Testis (tissue), 3 donors: Measurements from ENCODE around the gene SLC9A9. TPM values are rescaled to one million over a fixed set of nuclear protein-coding genes. Genes with fewer than 3 reads are reported as not detected.

Experiments
- DNase-seq: peaks from one replicate; pipeline ENCODE4 v3.0.0-alpha.2; 2019
- H3K27ac ChIP-seq, 2 donors: fragments of 200-600 bp; sonication (generic); one replicate each; pipeline ENCODE4 v1.5.1; 2019
- H3K27me3 ChIP-seq: fragments of 200-600 bp; sonication (generic); one replicate; pipeline ENCODE4 v1.5.1; 2019
- H3K36me3 ChIP-seq: fragments of 200-600 bp; sonication (generic); one replicate; pipeline ENCODE4 v1.5.1; 2017; ENCODE audit warnings: low read depth; ENCODE audit errors: missing control alignments
- H3K4me1 ChIP-seq: fragments of 200-600 bp; sonication (generic); one replicate; pipeline ENCODE4 v1.5.1; 2019
- H3K4me3 ChIP-seq, 2 donors: fragments of 200-600 bp; sonication (generic); one replicate each; pipeline ENCODE4 v1.5.1; 2017 to 2019
- H3K9me3 ChIP-seq: fragments of 200-600 bp; sonication (generic); one replicate; pipeline ENCODE4 v1.5.1; 2017
- POLR2A ChIP-seq: fragments of 450-650 bp; IDR thresholded peaks from one replicate; pipeline ENCODE4 v1.6.1; 2017; ENCODE audit warnings: antibody characterized with exemption, mild to moderate bottlenecking, moderate library complexity
- WGBS, 2 donors: methylation state at CpG; one replicate each; pipeline ENCODE4 v1.1.5; 2018; 5-methylcytosine and 5-hydroxymethylcytosine counted together
- intact Hi-C: fragments of 100-400 bp; cut with DNase I; formaldehyde crosslinking; loops from one replicate; pipeline ENCODE4 v1.15.1; 2023; ENCODE audit warnings: low total_unique reads
- polyA plus RNA-seq: library from polyadenylated mRNA; stranded (reverse); fragments of 350-450 nt; fragmentation: Illumina TruSeq; extraction: RNeasy Lipid Tissue Mini Kit (QIAGEN cat#74804); gene quantifications from one replicate; pipeline ENCODE4 v1.2.3, GENCODE V29; 2014; ENCODE audit warnings: low read depth, low replicate concordance; ENCODE audit not compliant: insufficient read depth
- total RNA-seq, 2 donors: library from RNA; depleted of rRNA; stranded (reverse); fragments of >200 nt; gene quantifications; one replicate each; pipeline ENCODE4 v1.2.3, GENCODE V29; 2016
- TF ChIP-seq, protein P1 (sequence below), 3 experiments: fragments of 450-650 bp in 2 of 3; fragments of 200-600 bp in 1 of 3; sonication (generic) in 1 of 3; IDR thresholded peaks; one replicate each; pipeline ENCODE4 v1.5.1; 2016 to 2019; ENCODE audit warnings: antibody characterized with exemption in 3 of 3, mild to moderate bottlenecking in 2 of 3, moderate library complexity in 1 of 3

SLC9A9 gene
- total and polyA plus RNA-seq, 3 donors from 2014 or later, result 2.7 to 6.6 (median 4.3) TPM

DNA sequence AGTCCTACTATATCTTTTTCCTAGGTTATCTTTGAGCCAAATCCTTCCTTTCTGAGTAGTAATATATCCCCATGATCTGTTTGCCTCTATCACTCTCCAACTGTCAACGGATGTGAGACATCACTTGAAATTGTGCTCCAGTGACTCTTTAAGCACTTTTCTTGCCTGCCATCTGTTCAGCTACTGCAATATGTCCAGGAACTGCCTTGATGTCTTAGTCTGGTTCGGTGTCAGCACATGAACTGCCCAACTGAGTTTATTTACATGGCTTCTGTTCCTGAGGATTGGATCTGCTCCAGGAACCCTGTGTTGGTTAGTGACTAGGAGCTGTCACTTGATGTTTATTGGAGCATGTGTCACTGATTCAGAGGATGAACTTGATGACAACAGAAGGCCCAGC is 116.5 kb downstream of the SLC9A9 start:
- 90 to 96% methylated on average over 2 of the region's 2 CpGs for WGBS, 2 donors
- intact Hi-C loops, result no loop called here
- H3K27me3 ChIP-seq, result no peaks in the 10 kb centered on the region
- TF ChIP-seq POLR2A, result no peak
- TF ChIP-seq, protein P1, sequence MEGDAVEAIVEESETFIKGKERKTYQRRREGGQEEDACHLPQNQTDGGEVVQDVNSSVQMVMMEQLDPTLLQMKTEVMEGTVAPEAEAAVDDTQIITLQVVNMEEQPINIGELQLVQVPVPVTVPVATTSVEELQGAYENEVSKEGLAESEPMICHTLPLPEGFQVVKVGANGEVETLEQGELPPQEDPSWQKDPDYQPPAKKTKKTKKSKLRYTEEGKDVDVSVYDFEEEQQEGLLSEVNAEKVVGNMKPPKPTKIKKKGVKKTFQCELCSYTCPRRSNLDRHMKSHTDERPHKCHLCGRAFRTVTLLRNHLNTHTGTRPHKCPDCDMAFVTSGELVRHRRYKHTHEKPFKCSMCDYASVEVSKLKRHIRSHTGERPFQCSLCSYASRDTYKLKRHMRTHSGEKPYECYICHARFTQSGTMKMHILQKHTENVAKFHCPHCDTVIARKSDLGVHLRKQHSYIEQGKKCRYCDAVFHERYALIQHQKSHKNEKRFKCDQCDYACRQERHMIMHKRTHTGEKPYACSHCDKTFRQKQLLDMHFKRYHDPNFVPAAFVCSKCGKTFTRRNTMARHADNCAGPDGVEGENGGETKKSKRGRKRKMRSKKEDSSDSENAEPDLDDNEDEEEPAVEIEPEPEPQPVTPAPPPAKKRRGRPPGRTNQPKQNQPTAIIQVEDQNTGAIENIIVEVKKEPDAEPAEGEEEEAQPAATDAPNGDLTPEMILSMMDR (IDR thresholded peaks at IDR 0.05), result no peak
- H3K36me3 ChIP-seq, result no peaks in the 10 kb centered on the region
- no peak for DNase-seq
- no peaks in the 10 kb centered on the region for H3K4me1 ChIP-seq
- H3K27ac ChIP-seq, result no peak overlapping the region
- H3K9me3 ChIP-seq, result no peaks in the 10 kb centered on the region
- no peak overlapping the region for H3K4me3 ChIP-seq

DNA sequence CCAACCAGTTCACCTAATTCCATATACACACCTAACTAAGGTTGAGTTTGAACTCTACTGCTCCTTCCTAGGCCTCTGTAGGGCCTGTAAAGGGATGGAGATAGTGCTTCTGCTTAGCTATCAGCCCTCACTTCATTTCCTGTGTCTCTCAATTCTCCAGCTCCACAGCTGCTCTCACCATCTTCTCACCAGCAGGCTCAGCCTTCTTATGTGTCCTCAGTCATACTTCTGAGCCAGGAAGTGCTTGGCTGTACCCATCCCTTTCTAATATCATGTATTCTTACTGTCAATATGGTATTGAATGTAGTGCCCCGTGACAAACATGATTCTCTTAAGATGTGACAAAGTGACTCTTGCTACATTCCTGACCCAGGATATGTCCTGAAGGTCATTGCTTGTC is 116.9 kb downstream of the SLC9A9 start:
- no peak for DNase-seq
- intact Hi-C loops, result no loop called here
- H3K4me1 ChIP-seq, result no peaks in the 10 kb centered on the region
- WGBS, 2 donors, result 100% methylated on average over 1 of the region's 1 CpG
- H3K27me3 ChIP-seq, result no peaks in the 10 kb centered on the region
- no peaks in the 10 kb centered on the region for H3K36me3 ChIP-seq
- no peak overlapping the region for H3K27ac ChIP-seq
- TF ChIP-seq, protein P1 (IDR thresholded peaks at IDR 0.05), result no peak
- TF ChIP-seq POLR2A, result no peak
- H3K4me3 ChIP-seq, result no peak overlapping the region
- H3K9me3 ChIP-seq, result no peaks in the 10 kb centered on the region

DNA sequence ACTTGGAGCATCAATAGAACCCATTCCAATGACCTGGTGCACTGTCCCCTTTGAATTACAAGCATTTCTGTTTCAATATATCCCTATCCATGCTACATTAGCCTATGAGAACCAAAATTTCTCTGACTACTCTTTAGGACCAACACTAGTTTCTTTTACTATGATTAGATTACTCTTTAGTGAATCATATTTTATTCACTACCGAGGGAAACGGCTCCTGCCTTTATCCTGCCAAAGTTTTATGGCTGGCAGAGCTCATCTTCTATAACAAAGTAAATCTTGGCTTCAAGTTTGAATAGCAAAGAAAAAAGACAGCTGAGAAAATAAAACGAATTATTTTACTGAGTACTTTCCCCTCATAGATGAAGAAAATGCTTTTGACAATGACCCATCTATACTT is 120.9 kb downstream of the SLC9A9 start:
- H3K27ac ChIP-seq, result no peak overlapping the region
- no peak for DNase-seq
- H3K4me3 ChIP-seq, result no peak overlapping the region
- intact Hi-C loops, result no loop called here
- TF ChIP-seq, protein P1 (IDR thresholded peaks at IDR 0.05), result no peak
- TF ChIP-seq POLR2A, result no peak
- 47 to 49% methylated on average over 3 of the region's 3 CpGs for WGBS, 2 donors
- H3K4me1 ChIP-seq, result no peaks in the 10 kb centered on the region
- no peaks in the 10 kb centered on the region for H3K9me3 ChIP-seq
- no peaks in the 10 kb centered on the region for H3K27me3 ChIP-seq
- no peaks in the 10 kb centered on the region for H3K36me3 ChIP-seq

DNA sequence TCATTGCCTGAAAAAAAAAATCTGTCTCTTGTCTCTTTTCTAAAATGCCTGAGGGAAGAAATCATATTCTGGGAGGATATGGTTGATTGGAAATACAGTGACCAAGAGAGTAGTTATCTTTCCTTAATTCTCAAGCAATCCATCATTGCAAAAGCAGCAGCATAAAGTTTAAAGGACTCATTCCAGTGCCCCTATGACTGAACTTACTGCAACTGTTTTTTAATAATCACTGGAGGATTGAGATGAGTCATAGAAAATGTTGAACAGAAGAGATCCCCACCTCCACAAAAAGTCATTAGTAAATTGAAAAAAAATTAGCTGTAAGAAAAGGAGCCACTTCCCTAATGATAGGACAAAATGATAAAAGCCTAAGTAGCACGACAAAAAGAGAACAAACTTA is 121.5 kb downstream of the SLC9A9 start:
- H3K36me3 ChIP-seq, result no peaks in the 10 kb centered on the region
- intact Hi-C loops, result no loop called here

DNA sequence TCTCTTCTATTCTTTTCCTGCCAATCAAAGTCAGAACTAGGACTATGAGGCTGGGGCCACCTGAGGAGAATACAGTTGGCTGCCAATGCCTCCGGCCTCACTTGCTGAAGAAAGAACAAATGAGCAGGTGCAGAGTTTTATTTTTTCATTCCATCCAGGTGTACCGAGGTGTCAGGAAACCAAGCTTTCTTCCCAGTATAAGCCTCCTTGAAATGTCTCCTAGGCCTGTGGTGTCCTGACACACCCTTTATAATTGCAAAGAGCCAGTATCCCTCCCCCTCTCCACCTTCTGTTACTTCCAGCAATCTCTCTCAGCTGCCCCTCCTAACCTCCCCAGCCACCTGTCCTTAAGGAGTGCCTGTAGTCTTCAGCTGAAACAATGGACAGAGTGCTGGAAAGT is 127.9 kb downstream of the SLC9A9 start:
- H3K4me3 ChIP-seq, result no peak overlapping the region
- WGBS, 2 donors, result 89 to 91% methylated on average over 2 of the region's 2 CpGs
- H3K27me3 ChIP-seq, result no peaks in the 10 kb centered on the region
- H3K4me1 ChIP-seq, result no peaks in the 10 kb centered on the region
- no peak overlapping the region for H3K27ac ChIP-seq
- no peak for DNase-seq
- no peaks in the 10 kb centered on the region for H3K9me3 ChIP-seq
- intact Hi-C loops, result no loop called here
- TF ChIP-seq, protein P1 (IDR thresholded peaks at IDR 0.05), result no peak
- no peak for TF ChIP-seq POLR2A
- no peaks in the 10 kb centered on the region for H3K36me3 ChIP-seq

More for the DNA sequence above, 121.5 kb downstream of the SLC9A9 start:
- no peak overlapping the region for H3K4me3 ChIP-seq
- no peak for DNase-seq
- WGBS, 2 donors, result 29 to 33% methylated on average over 1 of the region's 1 CpG
- no peak overlapping the region for H3K27ac ChIP-seq
- no peak for TF ChIP-seq POLR2A
- TF ChIP-seq, protein P1 (IDR thresholded peaks at IDR 0.05), result no peak
- H3K27me3 ChIP-seq, result no peaks in the 10 kb centered on the region
- no peaks in the 10 kb centered on the region for H3K4me1 ChIP-seq
- H3K9me3 ChIP-seq, result no peaks in the 10 kb centered on the region
